RKO (cell line): Measurements from ENCODE around the gene PCGF5.
"Not testable (repeated sequence)": the region's sequence is repeated elsewhere in the genome, so short reads cannot be mapped to it uniquely, and the experiment has no call there.

Experiments
- DNase-seq: peaks from one replicate; pipeline ENCODE4 v3.0.0-alpha.2; 2016; ENCODE audit warnings: low spot score

PCGF5 gene

DNA sequence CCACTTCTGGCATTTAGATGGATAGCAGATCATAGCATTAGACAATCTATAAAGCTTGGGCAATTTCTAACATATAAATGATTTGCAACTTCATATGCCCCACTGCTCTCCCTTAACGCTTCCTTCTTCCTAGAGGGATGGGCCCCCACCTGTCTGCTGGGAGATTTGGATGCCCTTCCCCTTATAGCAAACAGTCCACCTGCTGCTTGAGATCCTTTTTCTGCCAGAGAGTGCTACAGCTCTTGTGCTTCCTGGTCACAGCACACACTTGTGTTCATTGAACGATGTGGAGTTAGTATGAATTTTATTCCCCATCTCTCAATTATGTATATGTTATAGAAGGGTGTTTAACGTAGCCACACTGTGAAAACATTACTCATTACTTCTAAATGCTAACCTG is 10.4 kb upstream of the PCGF5 start:
- DNase-seq, result no peak

DNA sequence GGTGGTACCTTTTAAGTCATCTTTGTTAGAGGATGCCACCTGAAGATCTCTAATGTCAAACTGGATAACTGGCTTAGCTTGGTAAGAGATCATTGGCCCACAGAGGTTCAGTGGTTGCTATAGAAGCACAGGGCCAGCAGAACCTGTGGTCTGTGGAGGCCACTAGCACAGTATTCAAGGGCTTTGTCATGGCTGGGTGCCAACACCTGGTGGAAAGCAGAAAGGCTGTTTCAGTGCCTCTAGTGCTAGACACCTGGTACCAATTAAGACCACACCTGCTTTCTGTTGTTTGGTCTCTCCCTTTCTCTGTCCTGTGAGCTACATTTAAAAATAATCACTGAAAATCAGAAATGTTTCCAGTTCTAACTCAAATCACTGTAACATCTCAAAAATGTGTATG is 10.0 kb upstream of the PCGF5 start:
- DNase-seq, result no peak

DNA sequence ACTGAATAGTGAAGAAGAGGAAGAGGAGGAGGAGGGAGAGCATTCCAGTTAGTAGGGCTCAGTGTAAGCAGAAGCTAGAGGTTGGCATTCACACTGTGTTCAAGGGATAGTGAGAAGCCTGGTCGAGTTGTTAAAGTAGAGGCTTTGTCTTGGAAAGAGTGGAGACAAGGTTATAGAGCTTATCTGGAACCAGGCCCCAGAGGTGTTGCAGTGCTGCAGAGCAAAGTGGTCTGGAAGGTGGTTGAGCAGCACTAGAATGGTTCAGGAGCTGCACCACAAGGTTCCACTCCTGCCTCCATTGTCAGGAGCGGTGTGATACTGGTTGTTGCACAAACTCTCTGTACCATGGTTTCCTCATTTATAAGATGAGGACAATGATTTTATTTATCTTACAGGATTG is 8.8 kb upstream of the PCGF5 start:
- DNase-seq, result no peak

DNA sequence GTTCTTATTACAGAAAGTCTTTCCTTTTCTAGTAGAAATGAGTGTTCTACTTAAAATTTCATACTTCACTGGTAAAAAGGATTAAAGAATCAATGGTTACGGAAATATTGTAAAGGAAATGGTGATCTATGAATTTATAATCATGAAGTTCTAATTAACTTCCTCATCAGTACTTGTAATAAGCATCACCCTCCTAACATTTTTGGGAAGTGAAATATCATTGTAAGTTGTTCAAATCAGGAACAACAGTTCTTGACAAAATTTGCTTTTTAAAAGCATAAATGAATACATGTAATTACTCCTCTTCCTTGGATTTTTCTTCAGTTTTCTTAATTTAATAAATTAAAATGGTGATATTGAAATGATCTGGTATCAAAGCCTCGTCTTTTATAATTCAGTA is 5.6 kb upstream of the PCGF5 start:
- DNase-seq, result no peak

DNA sequence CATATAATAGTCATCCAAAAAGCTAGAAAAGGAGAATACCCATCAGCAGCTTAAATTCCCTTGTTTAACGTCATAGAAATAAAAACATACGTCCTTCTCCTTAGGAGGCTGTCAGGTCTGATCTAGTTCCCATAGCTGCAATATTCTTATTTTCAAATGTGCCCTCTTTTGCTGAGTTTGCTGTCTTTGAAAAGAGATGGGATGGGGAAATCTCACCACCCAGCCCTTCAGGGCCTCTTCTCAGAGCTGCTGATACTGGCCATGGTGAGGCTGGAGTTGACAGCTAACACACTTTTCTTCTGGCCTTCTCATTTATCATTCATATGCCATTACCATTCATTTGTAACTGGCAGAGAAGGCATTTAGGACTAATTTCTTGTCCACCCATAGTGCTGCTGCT is 5.1 kb upstream of the PCGF5 start:
- DNase-seq, result no peak

DNA sequence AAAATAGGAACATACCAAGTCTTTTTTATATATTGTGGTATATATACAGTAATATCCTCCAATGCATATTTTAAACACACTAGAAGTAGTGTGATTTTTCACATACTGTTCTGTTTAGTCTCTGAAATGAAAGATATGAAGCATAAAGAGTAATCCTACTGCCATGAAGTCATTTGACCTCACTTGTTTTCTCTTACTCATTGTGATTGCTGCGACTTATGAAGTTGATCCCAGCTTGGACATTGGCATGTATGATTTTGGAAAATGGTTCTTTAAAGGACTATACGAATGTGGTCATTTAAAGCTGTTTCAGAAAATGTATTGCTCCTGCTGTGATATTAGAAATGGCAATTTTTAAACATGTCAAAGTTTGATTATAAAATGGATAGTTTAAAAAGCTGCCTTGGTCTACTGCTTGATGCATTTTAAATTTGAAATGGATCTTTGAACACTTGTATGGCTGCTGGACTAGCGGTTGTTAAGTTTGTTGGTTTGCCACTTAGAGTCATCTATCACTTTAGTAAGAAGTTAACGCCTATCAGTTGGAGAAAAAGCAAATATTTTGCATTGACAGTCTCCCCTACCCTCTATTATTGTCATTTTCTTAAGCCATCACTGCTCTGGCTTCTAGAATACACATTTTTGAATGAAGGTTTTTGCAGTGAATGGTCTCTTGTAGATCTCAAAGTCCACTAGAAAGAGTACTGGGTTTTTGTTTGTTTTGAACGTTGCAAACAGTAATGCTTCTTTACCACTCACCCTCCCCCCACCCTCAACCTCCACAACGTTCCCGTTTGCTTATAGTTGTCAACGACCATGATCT is 881 bp upstream of the PCGF5 start:
- peak; percentile 19 for DNase-seq

DNA sequence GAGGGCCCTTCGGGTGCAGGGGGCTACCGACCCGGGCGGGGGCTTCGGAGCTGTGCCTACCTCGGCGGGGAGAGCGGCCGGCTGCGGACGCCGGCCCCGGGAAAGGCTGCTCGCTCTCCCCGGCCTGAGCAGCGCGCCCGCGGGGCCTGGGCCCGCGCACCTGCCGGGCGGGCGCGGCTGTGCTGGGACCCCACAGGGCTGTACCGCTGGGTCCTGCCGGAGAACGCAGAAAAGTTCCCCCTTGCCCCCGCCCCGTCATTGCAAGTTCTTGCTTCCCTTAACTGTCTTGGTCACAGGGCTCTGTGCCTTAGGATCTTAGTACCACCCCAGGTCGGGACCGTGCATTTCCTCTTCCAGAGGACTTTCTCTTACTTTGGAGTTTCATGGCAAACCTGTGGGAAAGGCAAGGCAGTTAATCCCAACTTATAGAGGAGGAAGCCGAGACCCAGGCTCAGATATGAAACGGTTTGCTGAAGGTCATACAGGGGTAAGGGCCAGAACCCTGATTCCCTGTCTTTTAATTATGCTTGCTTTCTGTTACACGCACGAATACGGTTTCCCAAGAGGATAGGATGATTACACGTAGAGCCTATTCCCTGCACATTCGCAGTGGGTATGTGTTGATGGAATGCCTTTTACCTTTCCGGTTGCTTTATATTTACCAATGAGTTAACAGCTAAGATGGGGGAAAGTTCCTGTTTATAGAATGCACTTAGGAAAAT is 652 bp downstream of the PCGF5 start:
- peak; percentile 50 for DNase-seq

DNA sequence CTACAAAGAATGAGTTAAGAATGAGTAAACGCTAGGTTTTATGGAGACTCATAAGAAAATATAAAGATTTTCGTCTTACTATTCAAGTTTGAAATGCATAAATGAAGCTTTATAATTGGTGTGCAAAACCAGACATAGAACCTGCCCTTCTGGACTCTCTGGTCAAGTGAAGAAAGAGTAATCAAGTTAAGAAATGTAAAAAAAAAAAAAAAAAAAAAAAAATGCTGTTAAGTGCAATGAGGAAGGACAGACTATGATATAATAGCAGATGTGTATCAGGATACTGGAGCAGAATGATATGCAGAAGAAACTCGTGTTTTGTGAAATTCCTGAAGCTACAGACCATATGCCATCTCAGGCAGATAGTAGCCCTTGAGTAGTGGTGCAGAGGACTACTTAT is 5.6 kb downstream of the PCGF5 start:
- DNase-seq, result no peak

DNA sequence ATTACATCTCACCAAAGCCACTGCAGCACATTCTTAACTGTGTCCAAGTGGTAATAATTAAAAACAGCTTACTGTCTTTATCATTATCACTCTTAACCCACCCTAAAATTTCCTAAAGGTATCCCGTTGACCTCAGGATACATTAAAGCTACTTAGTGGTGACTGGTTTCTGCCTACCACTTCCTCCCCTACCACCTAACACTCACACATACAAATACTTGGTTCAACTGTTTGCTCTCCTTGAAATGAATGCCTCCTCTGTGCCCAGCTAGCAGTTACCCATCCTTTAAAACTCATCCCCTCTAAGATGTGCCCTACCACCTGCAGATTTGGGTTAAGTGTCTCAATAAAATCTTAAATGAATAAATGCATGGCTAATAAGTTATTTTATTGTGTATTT is 7.1 kb downstream of the PCGF5 start:
- DNase-seq, result no peak

DNA sequence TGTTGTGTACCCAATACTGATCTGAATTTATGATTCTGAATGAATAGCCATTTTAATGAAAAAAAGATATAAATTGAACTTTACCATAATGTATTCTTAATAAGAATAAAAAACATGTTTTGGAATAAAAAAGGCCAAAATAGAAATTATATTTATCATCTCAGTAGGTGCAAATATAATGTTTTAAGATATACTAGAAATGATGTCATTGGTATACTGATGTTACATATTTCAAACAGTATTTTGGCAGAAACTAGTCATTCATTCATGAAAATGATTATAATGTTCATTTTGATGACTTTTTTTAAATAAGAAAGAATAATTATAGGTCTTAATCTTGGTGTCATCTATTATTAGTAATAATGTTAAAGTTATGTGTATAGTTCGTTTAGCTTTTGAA is 9.2 kb downstream of the PCGF5 start:
- DNase-seq, result no peak

DNA sequence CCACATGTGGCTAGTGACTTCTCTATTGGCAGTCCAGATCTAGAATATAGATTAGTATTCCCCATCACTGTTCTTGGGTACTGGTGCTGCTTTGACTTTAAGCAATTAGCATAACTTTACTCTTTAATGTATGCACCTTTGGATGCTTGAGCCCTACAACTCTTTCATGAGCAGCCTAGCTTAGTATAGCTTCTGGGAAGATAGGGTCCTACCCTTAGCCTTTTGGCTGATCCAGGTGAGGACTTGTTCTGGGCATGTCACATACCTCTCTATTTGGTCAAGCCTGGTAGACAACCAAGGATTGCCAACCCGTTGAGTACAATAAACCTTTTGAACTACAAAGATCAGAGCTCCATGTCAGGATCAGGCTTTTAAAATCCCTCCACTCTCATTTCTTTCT is 17.7 kb downstream of the PCGF5 start:
- DNase-seq, result no peak

DNA sequence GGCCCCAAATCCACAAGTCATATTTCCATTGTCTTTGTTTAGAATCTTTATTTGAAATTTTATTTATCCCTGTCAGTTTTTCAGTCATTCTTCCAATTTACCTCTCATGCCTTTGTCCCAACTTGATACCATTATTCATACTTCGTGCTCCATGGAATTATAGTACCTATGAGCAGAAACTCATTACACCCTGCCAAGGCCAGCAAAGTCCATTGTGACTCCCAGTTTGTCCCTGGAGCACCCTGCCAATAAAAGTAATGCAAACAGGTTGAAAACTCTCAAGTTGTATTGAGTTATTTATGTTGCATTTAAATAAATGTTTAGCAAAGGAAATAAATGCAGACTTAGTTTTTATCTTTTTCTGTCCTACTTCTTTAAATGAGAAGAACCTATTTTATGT is 19.3 kb downstream of the PCGF5 start:
- DNase-seq, result no peak

DNA sequence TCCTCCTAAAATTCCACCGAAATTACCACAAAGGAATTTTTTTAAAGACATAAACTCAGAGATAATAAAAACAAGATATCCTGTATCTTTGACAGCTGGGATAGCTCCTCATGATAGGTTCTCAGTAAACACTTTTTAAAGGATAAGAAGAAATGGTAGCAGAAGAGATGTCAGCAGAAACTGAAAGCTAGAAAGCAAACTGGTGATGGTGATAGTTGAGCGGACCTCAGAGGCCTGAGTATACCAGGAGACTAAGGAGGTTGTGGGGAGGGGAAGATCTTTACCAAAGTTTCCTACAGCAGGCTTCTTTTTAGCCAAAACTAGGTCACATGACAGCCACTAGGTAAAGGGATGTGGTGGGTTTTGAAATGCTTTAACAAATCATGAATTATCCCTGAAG is 22.5 kb downstream of the PCGF5 start:
- no peak for DNase-seq

DNA sequence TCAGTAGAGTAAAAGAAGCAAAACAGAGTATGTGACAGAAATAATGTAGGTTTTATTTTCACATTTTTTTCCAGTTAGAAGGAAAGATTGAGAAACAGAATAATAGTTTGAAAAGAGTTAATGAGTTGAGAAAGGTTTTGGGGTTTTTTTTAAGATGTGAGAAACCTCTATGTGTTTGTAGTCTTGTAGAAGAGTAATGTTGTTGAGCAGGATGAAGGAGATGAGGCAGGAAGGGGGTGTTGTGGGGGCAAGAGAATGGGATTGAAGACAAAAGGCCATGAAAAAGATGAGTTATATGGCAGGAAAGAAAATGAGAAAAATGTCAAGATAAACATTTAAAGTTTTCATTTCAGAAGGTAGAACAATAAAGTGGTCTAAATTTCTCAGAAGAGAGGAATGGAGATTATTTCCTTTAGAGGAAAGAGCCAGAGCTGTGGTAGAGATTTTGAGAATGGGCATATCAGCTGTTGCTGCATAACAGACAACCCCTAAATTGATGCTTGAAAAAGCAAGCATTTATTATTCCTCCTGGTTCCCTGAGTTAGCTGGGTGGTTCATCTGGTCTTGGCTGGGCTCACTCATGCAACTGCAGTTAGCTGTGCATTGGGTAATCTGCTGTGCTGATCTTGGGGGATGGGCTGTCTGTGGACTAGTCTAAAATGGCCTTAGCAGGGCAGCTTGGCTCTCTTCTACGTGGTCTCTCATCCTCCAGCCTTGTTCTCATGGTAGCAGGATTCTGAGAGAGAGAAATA is 27.1 kb downstream of the PCGF5 start:
- no peak for DNase-seq

DNA sequence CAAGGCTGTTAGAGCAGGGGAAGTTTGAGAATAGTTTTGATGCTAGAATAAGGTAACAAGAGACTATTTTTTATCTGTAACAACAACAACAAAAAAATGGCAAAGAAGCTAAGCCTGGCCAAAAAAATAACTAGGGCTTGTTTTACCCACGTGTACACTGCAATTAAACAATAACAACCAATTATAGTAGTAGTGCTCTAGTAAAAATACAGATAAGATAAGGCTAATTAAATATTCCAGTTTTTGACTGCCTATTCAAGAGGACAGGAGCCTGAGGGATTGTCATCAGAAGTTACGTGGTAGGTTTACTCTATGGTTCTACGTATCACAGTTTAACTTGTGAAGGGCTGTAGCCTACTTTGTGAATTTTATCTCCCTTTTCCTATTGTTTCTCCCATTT is 29.2 kb downstream of the PCGF5 start:
- DNase-seq, result no peak

DNA sequence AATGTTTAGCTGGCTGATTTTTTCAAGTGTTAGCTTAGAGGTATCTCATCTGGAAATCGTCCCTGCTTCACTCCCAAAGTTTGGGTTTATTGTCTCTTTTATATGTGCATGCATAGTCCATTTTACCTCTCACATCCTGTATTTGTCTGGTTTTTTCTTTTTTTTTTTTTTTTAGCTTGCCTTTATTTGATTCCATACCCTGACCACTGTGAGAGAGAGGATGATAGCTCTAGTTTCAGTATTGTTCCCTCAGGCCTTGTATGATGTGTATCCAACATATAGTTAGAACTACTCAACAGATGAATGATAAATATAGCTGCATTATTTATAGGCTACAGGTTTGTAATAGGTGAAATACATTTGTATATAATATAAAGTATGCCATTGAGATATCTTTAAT is 29.9 kb downstream of the PCGF5 start:
- no peak for DNase-seq

DNA sequence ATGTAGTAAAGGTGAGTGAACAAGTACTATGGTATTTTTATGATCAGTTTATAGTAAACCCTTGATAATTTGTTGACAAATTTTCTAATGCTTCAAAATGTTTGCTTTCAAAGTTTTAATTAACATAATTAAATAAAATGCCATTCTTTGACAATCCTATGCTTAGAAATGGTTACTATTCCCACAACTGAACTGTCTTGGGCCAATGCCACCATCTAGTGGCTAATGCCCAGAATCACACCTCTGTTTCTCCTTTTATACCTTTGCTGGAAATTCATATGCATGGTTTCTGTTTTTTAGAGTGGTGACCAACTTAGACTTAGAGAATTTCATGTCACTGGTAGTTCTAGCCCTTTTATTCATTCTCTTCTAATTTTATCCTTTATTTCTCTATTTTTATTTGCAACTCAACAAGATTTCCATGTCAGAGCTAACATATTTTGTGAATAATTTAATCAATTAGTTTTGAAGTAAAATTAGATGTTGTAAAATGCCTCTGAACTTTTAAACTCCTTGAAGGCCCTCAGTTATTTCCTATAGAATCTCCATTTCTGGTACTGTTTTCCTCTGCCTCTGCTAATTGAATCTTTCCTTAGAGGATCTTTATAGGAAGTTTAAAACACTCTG is 31.1 kb downstream of the PCGF5 start:
- peak; percentile 71 for DNase-seq

DNA sequence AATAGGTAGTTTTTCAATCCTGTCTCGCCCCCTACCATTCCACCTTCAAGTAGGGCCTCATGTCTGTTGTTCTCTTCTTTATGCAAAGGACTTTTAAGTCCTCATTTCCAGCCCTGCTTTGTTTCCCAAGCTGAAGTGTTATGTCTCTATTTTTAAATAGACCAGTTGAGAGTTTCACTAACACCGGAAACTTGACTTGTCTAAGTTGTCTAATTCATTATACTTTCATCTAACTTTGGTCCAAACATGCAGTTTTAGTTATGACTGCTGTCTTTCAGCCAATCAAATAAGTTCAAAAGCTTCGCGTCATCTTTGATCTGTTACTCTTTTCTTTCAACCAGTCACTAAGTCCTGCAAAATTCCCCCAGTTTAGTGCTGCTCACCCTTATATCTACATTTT is 32.8 kb downstream of the PCGF5 start:
- no peak for DNase-seq

DNA sequence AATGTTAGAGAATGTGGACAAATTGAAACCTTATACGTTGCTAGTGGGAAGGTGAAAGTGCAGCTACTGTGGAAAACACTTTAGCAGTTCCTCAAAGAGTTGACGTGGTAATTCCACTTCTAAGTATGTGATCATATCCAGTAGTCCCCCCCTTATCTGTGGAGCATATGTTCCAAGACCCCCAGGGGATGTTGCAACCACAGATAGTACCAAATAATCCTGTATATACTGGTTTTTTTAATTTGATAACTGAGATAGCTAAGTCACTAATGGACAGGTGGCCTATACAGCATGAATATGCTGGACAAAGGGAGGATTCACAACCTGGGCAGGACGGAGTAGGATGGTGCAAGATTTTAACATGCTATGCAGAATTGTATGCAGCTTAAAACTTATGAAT is 36.8 kb downstream of the PCGF5 start:
- DNase-seq, result no peak

DNA sequence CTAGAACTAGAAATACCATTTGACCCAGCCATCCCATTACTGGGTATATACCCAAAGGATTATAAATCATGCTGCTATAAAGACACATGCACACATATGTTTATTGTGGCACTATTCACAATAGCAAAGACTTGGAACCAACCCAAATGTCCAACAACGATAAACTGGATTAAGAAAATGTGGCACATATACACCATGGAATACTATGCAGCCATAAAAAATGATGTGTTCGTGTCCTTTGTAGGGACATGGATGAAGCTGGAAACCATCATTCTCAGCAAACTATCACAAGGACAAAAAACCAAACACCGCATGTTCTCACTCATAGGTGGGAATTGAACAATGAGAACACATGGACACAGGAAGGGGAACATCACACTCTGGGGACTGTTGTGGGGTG is 40.0 kb downstream of the PCGF5 start:
- DNase-seq, result not testable (repeated sequence)

DNA sequence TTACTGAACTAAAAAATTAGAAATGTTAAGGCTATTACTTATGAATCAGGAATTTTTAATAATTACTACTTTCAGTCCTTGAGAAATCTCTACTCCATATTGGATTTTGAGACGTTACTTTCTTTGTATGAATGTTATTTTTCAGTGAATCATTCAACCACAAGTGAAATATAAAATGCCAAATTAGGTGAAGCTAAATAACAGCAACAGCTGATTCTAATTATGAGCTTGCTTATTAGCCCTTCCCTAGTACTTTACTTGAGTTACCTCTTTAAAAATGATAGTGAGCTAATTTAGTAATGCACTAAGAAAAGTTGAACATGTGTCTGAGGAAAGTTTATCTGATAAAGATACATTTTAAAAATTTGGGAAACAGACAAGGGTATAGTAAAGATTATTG is 51.4 kb downstream of the PCGF5 start:
- DNase-seq, result no peak

DNA sequence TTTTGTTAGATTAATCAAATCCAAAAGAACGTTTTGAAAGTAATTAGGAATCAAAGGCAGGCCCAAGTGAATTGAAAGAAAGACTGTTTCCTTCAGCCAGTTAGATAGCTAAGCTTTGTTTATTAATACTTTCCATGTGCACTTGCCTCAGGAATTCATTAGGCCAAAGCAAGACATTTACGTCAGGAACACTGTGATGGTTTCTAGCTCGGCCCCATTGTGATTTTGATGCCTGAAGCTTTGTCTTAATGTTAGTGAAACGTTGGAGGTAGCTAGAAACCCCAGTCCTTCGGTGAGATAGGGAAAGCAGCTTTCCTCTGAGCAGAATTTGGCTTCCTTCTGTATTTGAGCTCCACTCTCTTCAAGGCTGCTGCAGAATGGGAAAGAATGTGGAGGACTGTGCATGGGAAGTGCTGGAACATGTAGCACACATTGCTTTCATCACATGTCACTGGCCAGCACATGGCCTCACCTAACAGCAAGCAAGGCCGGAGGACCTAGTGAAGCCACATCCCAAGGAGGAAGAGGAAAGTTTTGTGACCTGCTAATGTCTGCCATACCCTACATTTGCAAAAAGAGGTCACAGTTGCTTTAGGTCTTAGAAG is 64.1 kb downstream of the PCGF5 start:
- no peak for DNase-seq
